Naive B cell (primary cell): ENCODE data around the gene SLC4A4. TPM values are rescaled to one million over a fixed set of nuclear protein-coding genes. Genes with fewer than 3 reads are reported as not detected.

Source experiments
- ATAC-seq, 2 donors: fragments of 150-1000 bp; cut with Tn5 transposase; 2 replicates each; pipeline ENCODE4 v1.10.0; 2021; ENCODE audit warnings: low read depth in 2 of 2, mild to moderate bottlenecking in 2 of 2, moderate library complexity in 2 of 2
- DNase-seq: peaks from one replicate; pipeline ENCODE4 v3.0.0; 2022
- H3K27ac Mint-ChIP-seq, 6 donors: one replicate each; pipeline ENCODE4 v1.8.0; 2020 to 2022; ENCODE audit warnings: mild to moderate bottlenecking in 6 of 6, mixed read lengths in 6 of 6, moderate library complexity in 5 of 6, inconsistent platforms in 2 of 6
- H3K27me3 Mint-ChIP-seq, 3 donors: one replicate each; pipeline ENCODE4 v1.8.0; 2021 to 2022; ENCODE audit warnings: mixed read lengths in 3 of 3, mild to moderate bottlenecking in 1 of 3
- H3K36me3 Mint-ChIP-seq, 2 donors: one replicate each; pipeline ENCODE4 v1.8.0; 2020 to 2022; ENCODE audit warnings: mixed read lengths in 2 of 2, inconsistent platforms in 1 of 2, mild to moderate bottlenecking in 1 of 2
- H3K4me1 Mint-ChIP-seq, 3 donors: one replicate each; pipeline ENCODE4 v1.8.0; 2020 to 2022; ENCODE audit warnings: mixed read lengths in 3 of 3, inconsistent platforms in 1 of 3, mild to moderate bottlenecking in 1 of 3, moderate library complexity in 1 of 3
- H3K4me3 Mint-ChIP-seq, 8 donors: one replicate each; pipeline ENCODE4 v1.8.0; 2020 to 2022; ENCODE audit warnings: mild to moderate bottlenecking in 8 of 8, mixed read lengths in 8 of 8, moderate library complexity in 8 of 8, inconsistent platforms in 2 of 8
- H3K9me3 Mint-ChIP-seq, 7 donors: one replicate each; pipeline ENCODE4 v1.8.0; 2020 to 2022; ENCODE audit warnings: mixed read lengths in 7 of 7, mild to moderate bottlenecking in 5 of 7, inconsistent platforms in 2 of 7, moderate library complexity in 1 of 7
- polyA plus RNA-seq, 6 donors: library from polyadenylated mRNA; unstranded; fragments of 300-500 nt; fragmentation: Illumina TruSeq; gene quantifications; one replicate each; pipeline ENCODE4 v1.2.3, GENCODE V29; 2021; ENCODE audit warnings: low read depth in 6 of 6

Gene SLC4A4
- polyA plus RNA-seq, 6 donors from 2014 or later: not detected

GRCh38 chr4:71333368-71333767, 5.5 kb upstream of the SLC4A4 start:
- H3K4me3 Mint-ChIP-seq: no peak overlapping the region
- peaks cover 0 to 12% (median 5%) of the 10 kb centered on the region in 3 donors for H3K27me3 Mint-ChIP-seq
- no peak overlapping the region for H3K27ac Mint-ChIP-seq
- H3K9me3 Mint-ChIP-seq: peaks cover 0 to 13% (median 4%) of the 10 kb centered on the region in 7 donors
- no peak for DNase-seq
- no peaks in the 10 kb centered on the region for H3K4me1 Mint-ChIP-seq
- H3K36me3 Mint-ChIP-seq: no peaks in the 10 kb centered on the region
- ATAC-seq: no peak

GRCh38 chr4:71333960-71334359, 4.9 kb upstream of the SLC4A4 start:
- ATAC-seq (no peak), DNase-seq (no peak)
- Mint-ChIP-seq H3K9me3 (peaks cover 0 to 13% (median 4%) of the 10 kb centered on the region in 7 donors), H3K27me3 (peaks cover 0 to 8% (median 5%) of the 10 kb centered on the region in 3 donors), H3K4me3 (no peak overlapping the region), H3K36me3 (no peaks in the 10 kb centered on the region), H3K4me1 (no peaks in the 10 kb centered on the region), H3K27ac (no peak overlapping the region)

- Mint-ChIP-seq H3K27ac (no peak overlapping the region), H3K4me1 (no peaks in the 10 kb centered on the region)
Observed at GRCh38 chr4:71334465-71334882, 4.3 kb upstream of the SLC4A4 start.

GRCh38 chr4:71343670-71344466, 5.0 kb downstream of the SLC4A4 start:
- Mint-ChIP-seq H3K27me3 (peaks cover 0 to 7% (median 0%) of the 10 kb centered on the region in 3 donors), H3K4me1 (no peaks in the 10 kb centered on the region), H3K9me3 (no peaks in the 10 kb centered on the region), H3K27ac (no peak overlapping the region), H3K4me3 (no peak overlapping the region), H3K36me3 (no peaks in the 10 kb centered on the region)
- DNase-seq: no peak
- no peak for ATAC-seq

More at GRCh38 chr4:71334465-71334882, 4.3 kb upstream of the SLC4A4 start:
- no peak for DNase-seq
- Mint-ChIP-seq H3K27me3 (peaks cover 0 to 8% (median 5%) of the 10 kb centered on the region in 3 donors), H3K9me3 (peaks cover 0 to 13% (median 4%) of the 10 kb centered on the region in 7 donors), H3K4me3 (no peak overlapping the region), H3K36me3 (no peaks in the 10 kb centered on the region)
- no peak for ATAC-seq

GRCh38 chr4:71346710-71347109, 7.9 kb downstream of the SLC4A4 start:
- no peak overlapping the region for H3K4me3 Mint-ChIP-seq
- ATAC-seq (no peak), DNase-seq (no peak)
- no peaks in the 10 kb centered on the region for H3K36me3 Mint-ChIP-seq
- no peaks in the 10 kb centered on the region for H3K9me3 Mint-ChIP-seq
- H3K27ac Mint-ChIP-seq: no peak overlapping the region
- H3K27me3 Mint-ChIP-seq: peaks cover 0 to 7% (median 0%) of the 10 kb centered on the region in 3 donors
- H3K4me1 Mint-ChIP-seq: no peaks in the 10 kb centered on the region

GRCh38 chr4:71348586-71348985, 9.8 kb downstream of the SLC4A4 start:
- no peak for ATAC-seq
- Mint-ChIP-seq H3K27me3 (peaks cover 0 to 5% (median 0%) of the 10 kb centered on the region in 3 donors), H3K4me3 (no peak overlapping the region), H3K27ac (no peak overlapping the region), H3K9me3 (no peaks in the 10 kb centered on the region), H3K4me1 (no peaks in the 10 kb centered on the region), H3K36me3 (no peaks in the 10 kb centered on the region)
- no peak for DNase-seq

- Mint-ChIP-seq H3K36me3 (no peaks in the 10 kb centered on the region), H3K9me3 (no peaks in the 10 kb centered on the region), H3K4me3 (no peak overlapping the region), H3K27ac (no peak overlapping the region), H3K27me3 (peaks cover 0 to 4% (median 0%) of the 10 kb centered on the region in 3 donors), H3K4me1 (no peaks in the 10 kb centered on the region)
- DNase-seq (no peak), ATAC-seq (no peak)
Observed at GRCh38 chr4:71355045-71355444, 16.2 kb downstream of the SLC4A4 start.

GRCh38 chr4:71355971-71356370, 17.2 kb downstream of the SLC4A4 start:
- DNase-seq: no peak
- H3K4me1 Mint-ChIP-seq: no peaks in the 10 kb centered on the region
- H3K4me3 Mint-ChIP-seq: no peak overlapping the region
- H3K36me3 Mint-ChIP-seq: no peaks in the 10 kb centered on the region
- H3K9me3 Mint-ChIP-seq: no peaks in the 10 kb centered on the region
- peaks cover 0 to 4% (median 0%) of the 10 kb centered on the region in 3 donors for H3K27me3 Mint-ChIP-seq
- ATAC-seq: no peak
- no peak overlapping the region for H3K27ac Mint-ChIP-seq

- no peaks in the 10 kb centered on the region for H3K9me3 Mint-ChIP-seq
- no peaks in the 10 kb centered on the region for H3K4me1 Mint-ChIP-seq
- DNase-seq: no peak
- no peak for ATAC-seq
- no peak overlapping the region for H3K4me3 Mint-ChIP-seq
- no peak overlapping the region for H3K27ac Mint-ChIP-seq
- H3K27me3 Mint-ChIP-seq: peaks cover 0 to 4% (median 0%) of the 10 kb centered on the region in 3 donors
- no peaks in the 10 kb centered on the region for H3K36me3 Mint-ChIP-seq
Observed at GRCh38 chr4:71356924-71357663, 18.3 kb downstream of the SLC4A4 start.

- no peaks in the 10 kb centered on the region for H3K4me1 Mint-ChIP-seq
- H3K4me3 Mint-ChIP-seq: no peak overlapping the region
- H3K27ac Mint-ChIP-seq: no peak overlapping the region
- ATAC-seq: no peak
- DNase-seq: no peak
- no peaks in the 10 kb centered on the region for H3K36me3 Mint-ChIP-seq
- no peaks in the 10 kb centered on the region for H3K9me3 Mint-ChIP-seq
- peaks cover 0 to 4% (median 0%) of the 10 kb centered on the region in 3 donors for H3K27me3 Mint-ChIP-seq
Observed at GRCh38 chr4:71360844-71361243, 22.0 kb downstream of the SLC4A4 start.

GRCh38 chr4:71361476-71361875, 22.7 kb downstream of the SLC4A4 start:
- H3K9me3 Mint-ChIP-seq: no peaks in the 10 kb centered on the region

GRCh38 chr4:71366766-71367165, 27.9 kb downstream of the SLC4A4 start:
- Mint-ChIP-seq H3K4me1 (no peaks in the 10 kb centered on the region), H3K27ac (no peak overlapping the region), H3K9me3 (no peaks in the 10 kb centered on the region)

More at GRCh38 chr4:71361476-71361875, 22.7 kb downstream of the SLC4A4 start:
- H3K36me3 Mint-ChIP-seq: no peaks in the 10 kb centered on the region
- H3K27ac Mint-ChIP-seq: no peak overlapping the region
- no peaks in the 10 kb centered on the region for H3K4me1 Mint-ChIP-seq
- ATAC-seq (no peak), DNase-seq (no peak)
- peaks cover 0 to 4% (median 0%) of the 10 kb centered on the region in 3 donors for H3K27me3 Mint-ChIP-seq
- no peak overlapping the region for H3K4me3 Mint-ChIP-seq

GRCh38 chr4:71367546-71367945, 28.7 kb downstream of the SLC4A4 start:
- no peak for ATAC-seq
- Mint-ChIP-seq H3K27ac (no peak overlapping the region), H3K27me3 (no peaks in the 10 kb centered on the region), H3K4me3 (no peak overlapping the region), H3K36me3 (no peaks in the 10 kb centered on the region), H3K4me1 (no peaks in the 10 kb centered on the region), H3K9me3 (no peaks in the 10 kb centered on the region)
- no peak for DNase-seq

More at GRCh38 chr4:71366766-71367165, 27.9 kb downstream of the SLC4A4 start:
- DNase-seq: no peak
- Mint-ChIP-seq H3K27me3 (no peaks in the 10 kb centered on the region), H3K4me3 (no peak overlapping the region), H3K36me3 (no peaks in the 10 kb centered on the region)
- no peak for ATAC-seq

- H3K9me3 Mint-ChIP-seq: no peaks in the 10 kb centered on the region
- no peak overlapping the region for H3K4me3 Mint-ChIP-seq
- ATAC-seq (no peak), DNase-seq (no peak)
- H3K27me3 Mint-ChIP-seq: no peaks in the 10 kb centered on the region
- no peak overlapping the region for H3K27ac Mint-ChIP-seq
- no peaks in the 10 kb centered on the region for H3K4me1 Mint-ChIP-seq
- H3K36me3 Mint-ChIP-seq: no peaks in the 10 kb centered on the region
Observed at GRCh38 chr4:71368906-71369305, 30.1 kb downstream of the SLC4A4 start.
